ENCODE data around the gene ATF6B. TPM values are rescaled to one million over a fixed set of nuclear protein-coding genes. Genes with fewer than 3 reads are reported as not detected.

ATF6B gene
- polyA plus RNA-seq, 1 donor: 84.4 TPM

DNA sequence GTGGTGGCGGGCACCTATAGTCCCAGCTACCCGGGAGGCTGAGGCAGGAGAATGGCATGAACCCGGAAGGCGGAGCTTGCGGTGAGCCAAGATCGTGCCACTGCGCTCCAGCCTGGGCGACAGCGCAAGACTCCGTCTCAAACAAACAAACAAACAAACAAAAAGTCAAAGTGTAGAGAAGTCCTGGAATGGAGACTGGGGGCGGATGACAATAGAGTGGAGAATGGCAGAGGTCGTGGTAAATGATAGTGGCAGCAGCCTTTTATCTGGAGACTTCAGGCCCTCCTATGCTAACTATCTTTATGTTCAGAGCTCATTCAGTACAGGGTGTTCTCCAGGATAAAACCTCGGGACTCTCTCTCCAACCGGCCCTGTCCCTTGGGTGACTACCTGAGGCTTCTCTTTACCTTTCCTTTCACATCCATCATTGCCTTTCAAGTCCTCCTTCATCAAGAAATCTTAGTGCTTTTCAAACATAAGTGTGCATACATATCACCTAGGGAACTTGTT, 3.4 kb upstream of the ATF6B start:
- H3K4me1 ChIP-seq (ENCODE audit: control insufficient read depth, insufficient read depth, low read length): peaks cover 22% of the 10 kb centered on the region
- H3K4me3 ChIP-seq (ENCODE audit: low read length): no peak overlapping the region
- peaks cover 4% of the 10 kb centered on the region for H3K36me3 ChIP-seq (ENCODE audit: control insufficient read depth, insufficient read depth, low read length)
- H3K27ac ChIP-seq (ENCODE audit: low read length): no peak overlapping the region
- no peak for DNase-seq
- H3K27me3 ChIP-seq (ENCODE audit: control insufficient read depth, insufficient read depth, low read length): no peaks in the 10 kb centered on the region
- no CpG with 5 or more reads among the region's 14 CpGs for WGBS (ENCODE audit: insufficient coverage, low lambda C conversion rate)
- H3K9me3 ChIP-seq (ENCODE audit: control insufficient read depth, low read depth, low read length): no peaks in the 10 kb centered on the region

GRCh38 chr6:32129297-32130088, 1.4 kb upstream of the ATF6B start:
- peaks cover 24% of the 10 kb centered on the region for H3K4me1 ChIP-seq (ENCODE audit: control insufficient read depth, insufficient read depth, low read length)
- no peak for DNase-seq
- peak overlapping the region; percentile 70 for H3K4me3 ChIP-seq (ENCODE audit: low read length)
- H3K9me3 ChIP-seq (ENCODE audit: control insufficient read depth, low read depth, low read length): no peaks in the 10 kb centered on the region
- no peaks in the 10 kb centered on the region for H3K27me3 ChIP-seq (ENCODE audit: control insufficient read depth, insufficient read depth, low read length)
- H3K36me3 ChIP-seq (ENCODE audit: control insufficient read depth, insufficient read depth, low read length): peaks cover 17% of the 10 kb centered on the region
- no CpG with 5 or more reads among the region's 22 CpGs for WGBS (ENCODE audit: insufficient coverage, low lambda C conversion rate)
- peak overlapping the region; percentile 76 for H3K27ac ChIP-seq (ENCODE audit: low read length)

- no CpG with 5 or more reads among the region's 13 CpGs for WGBS (ENCODE audit: insufficient coverage, low lambda C conversion rate)
- no peaks in the 10 kb centered on the region for H3K27me3 ChIP-seq (ENCODE audit: control insufficient read depth, insufficient read depth, low read length)
- H3K4me1 ChIP-seq (ENCODE audit: control insufficient read depth, insufficient read depth, low read length): peaks cover 24% of the 10 kb centered on the region
- no peaks in the 10 kb centered on the region for H3K9me3 ChIP-seq (ENCODE audit: control insufficient read depth, low read depth, low read length)
- H3K27ac ChIP-seq (ENCODE audit: low read length): no peak overlapping the region
- no peak for DNase-seq
- peaks cover 24% of the 10 kb centered on the region for H3K36me3 ChIP-seq (ENCODE audit: control insufficient read depth, insufficient read depth, low read length)
- peak overlapping the region; percentile 70 for H3K4me3 ChIP-seq (ENCODE audit: low read length)
Measured at GRCh38 chr6:32128751-32129296, 778 bp upstream of the ATF6B start.

- H3K27ac ChIP-seq (ENCODE audit: low read length): peak overlapping the region; percentile 89
- H3K27me3 ChIP-seq (ENCODE audit: control insufficient read depth, insufficient read depth, low read length): no peaks in the 10 kb centered on the region
- H3K9me3 ChIP-seq (ENCODE audit: control insufficient read depth, low read depth, low read length): no peaks in the 10 kb centered on the region
- WGBS (ENCODE audit: insufficient coverage, low lambda C conversion rate): no CpG with 5 or more reads among the region's 9 CpGs
- no peak for DNase-seq
- H3K4me1 ChIP-seq (ENCODE audit: control insufficient read depth, insufficient read depth, low read length): peaks cover 24% of the 10 kb centered on the region
- H3K4me3 ChIP-seq (ENCODE audit: low read length): peak overlapping the region; percentile 97
- peaks cover 30% of the 10 kb centered on the region for H3K36me3 ChIP-seq (ENCODE audit: control insufficient read depth, insufficient read depth, low read length)
Measured at GRCh38 chr6:32127409-32127716, 683 bp downstream of the ATF6B start.

GRCh38 chr6:32126880-32127279, 1.2 kb downstream of the ATF6B start:
- Histone ChIP-seq H3K4me3 (ENCODE audit: low read length) (peak overlapping the region; percentile 97), H3K27me3 (ENCODE audit: control insufficient read depth, insufficient read depth, low read length) (no peaks in the 10 kb centered on the region), H3K27ac (ENCODE audit: low read length) (no peak overlapping the region), H3K4me1 (ENCODE audit: control insufficient read depth, insufficient read depth, low read length) (peaks cover 24% of the 10 kb centered on the region), H3K9me3 (ENCODE audit: control insufficient read depth, low read depth, low read length) (no peaks in the 10 kb centered on the region), H3K36me3 (ENCODE audit: control insufficient read depth, insufficient read depth, low read length) (peaks cover 34% of the 10 kb centered on the region)
- WGBS (ENCODE audit: insufficient coverage, low lambda C conversion rate): 20% methylated on average over 2 of the region's 8 CpGs
- no peak for DNase-seq

DNA sequence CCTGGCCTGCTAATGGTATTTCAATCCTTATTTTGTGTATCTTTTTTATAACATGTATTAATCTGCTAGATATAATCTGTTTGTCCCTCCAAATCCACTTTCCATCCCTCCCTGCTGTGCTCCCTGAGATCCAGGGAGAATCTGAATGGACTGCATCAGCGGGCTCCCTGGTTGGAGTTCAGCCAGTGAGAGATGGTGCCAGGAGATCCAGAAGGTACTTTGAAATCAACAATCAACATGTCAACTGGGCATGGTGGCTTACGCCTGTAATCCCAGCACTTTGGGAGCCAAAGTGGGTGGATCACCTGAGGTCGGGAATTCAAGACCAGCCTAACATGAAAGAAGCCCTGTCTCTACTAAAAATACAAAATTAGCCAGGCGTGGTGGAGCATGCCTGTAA, 4.4 kb downstream of the ATF6B start:
- Histone ChIP-seq H3K36me3 (ENCODE audit: control insufficient read depth, insufficient read depth, low read length) (peaks cover 56% of the 10 kb centered on the region), H3K27me3 (ENCODE audit: control insufficient read depth, insufficient read depth, low read length) (no peaks in the 10 kb centered on the region), H3K4me1 (ENCODE audit: control insufficient read depth, insufficient read depth, low read length) (peaks cover 24% of the 10 kb centered on the region), H3K27ac (ENCODE audit: low read length) (no peak overlapping the region), H3K4me3 (ENCODE audit: low read length) (no peak overlapping the region), H3K9me3 (ENCODE audit: control insufficient read depth, low read depth, low read length) (no peaks in the 10 kb centered on the region)
- no peak for DNase-seq
- no CpG with 5 or more reads among the region's 4 CpGs for WGBS (ENCODE audit: insufficient coverage, low lambda C conversion rate)

DNA sequence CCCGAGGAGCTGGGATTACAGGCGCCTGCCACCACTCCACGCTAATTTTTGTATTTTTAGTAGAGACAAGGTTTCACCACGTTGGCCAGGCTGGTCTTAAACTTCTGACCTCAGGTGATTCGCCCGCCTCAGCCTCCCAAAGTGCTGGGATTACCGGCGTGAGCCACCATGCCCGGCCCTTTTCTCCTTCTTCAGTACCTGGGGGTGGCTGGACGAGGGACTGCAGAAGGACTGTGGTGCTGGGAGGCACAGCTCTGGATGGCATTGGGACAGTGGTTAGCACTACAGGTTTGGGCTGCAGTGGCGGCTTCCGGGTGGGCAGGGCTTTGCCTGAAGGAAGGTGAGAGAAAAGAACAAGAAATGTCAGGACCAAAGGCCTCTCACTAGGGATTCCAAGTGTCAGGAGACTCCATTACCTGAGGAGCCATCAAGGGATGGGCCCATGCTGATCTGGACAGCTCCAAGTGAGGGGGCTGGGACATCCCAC, 7.4 kb downstream of the ATF6B start:
- Histone ChIP-seq H3K27me3 (ENCODE audit: control insufficient read depth, insufficient read depth, low read length) (no peaks in the 10 kb centered on the region), H3K4me1 (ENCODE audit: control insufficient read depth, insufficient read depth, low read length) (peaks cover 12% of the 10 kb centered on the region), H3K9me3 (ENCODE audit: control insufficient read depth, low read depth, low read length) (no peaks in the 10 kb centered on the region), H3K27ac (ENCODE audit: low read length) (no peak overlapping the region), H3K4me3 (ENCODE audit: low read length) (no peak overlapping the region), H3K36me3 (ENCODE audit: control insufficient read depth, insufficient read depth, low read length) (peaks cover 73% of the 10 kb centered on the region)
- DNase-seq: no peak
- WGBS (ENCODE audit: insufficient coverage, low lambda C conversion rate): no CpG with 5 or more reads among the region's 12 CpGs

DNA sequence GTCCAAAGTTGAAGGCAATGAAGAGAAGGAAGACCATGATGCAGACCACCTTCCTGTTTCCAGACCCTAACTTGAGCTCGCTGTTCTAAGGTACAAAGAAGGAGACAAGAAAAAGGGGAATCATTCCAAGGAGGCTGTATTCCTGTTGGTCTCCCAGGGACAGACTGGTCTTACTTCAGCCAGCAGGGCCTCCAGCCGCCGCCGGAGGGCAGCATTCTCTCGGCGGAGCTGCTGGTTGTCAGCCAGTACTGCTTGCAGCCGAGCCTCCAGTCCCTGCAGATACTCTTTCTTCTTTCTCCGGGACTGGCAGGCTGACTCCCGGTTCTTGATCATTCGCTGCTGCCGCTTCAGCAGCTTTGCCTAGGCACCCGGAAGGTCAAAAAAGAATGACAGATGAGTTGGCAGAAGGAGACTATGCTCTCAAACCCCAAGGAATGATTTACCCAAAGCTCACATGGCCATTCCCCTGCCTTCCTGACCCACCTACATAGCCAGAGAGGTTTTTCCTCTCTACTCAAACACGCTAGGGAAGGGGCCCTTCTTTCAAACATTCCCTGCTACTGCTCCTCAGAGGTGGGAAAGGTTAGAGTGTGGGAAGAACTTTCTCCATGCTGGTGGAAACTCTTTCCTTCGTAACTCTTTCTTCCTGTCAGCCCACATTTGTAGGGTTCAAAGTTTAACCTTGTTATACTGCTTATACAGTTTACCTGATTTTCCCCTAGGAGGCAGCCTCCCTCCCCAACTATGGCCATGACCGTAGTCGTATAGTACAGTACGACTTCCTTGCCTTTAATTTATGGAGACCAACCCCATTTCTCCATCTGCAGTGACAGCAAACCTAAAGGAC, 9.0 kb downstream of the ATF6B start:
- Histone ChIP-seq H3K27me3 (ENCODE audit: control insufficient read depth, insufficient read depth, low read length) (no peaks in the 10 kb centered on the region), H3K9me3 (ENCODE audit: control insufficient read depth, low read depth, low read length) (no peaks in the 10 kb centered on the region), H3K4me1 (ENCODE audit: control insufficient read depth, insufficient read depth, low read length) (peaks cover 15% of the 10 kb centered on the region), H3K36me3 (ENCODE audit: control insufficient read depth, insufficient read depth, low read length) (peaks cover 67% of the 10 kb centered on the region), H3K27ac (ENCODE audit: low read length) (peak overlapping the region; percentile 75), H3K4me3 (ENCODE audit: low read length) (peak overlapping the region; percentile 7)
- WGBS (ENCODE audit: insufficient coverage, low lambda C conversion rate): no CpG with 5 or more reads among the region's 17 CpGs
- DNase-seq: peak; percentile 84 to 87

DNA sequence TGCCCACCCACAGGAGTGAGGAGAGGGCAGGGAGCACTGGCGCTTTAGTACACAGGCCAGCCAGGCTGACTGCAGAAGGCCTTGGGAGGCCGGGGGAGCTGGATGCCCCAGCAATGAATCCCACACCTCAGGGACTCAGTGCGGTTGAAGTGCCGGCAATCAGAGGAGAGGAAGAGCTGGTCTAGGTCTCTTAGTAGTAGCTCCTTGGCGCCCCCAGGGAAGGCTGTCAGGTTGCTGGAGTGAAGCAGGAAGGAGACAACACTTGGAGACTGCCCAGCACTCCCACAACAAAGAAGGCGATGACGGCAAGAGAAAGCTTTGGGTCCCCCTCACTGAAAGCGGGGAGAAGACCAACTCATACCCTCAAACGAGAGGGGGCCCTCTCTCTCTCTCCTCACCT, 10.6 kb downstream of the ATF6B start:
- no peaks in the 10 kb centered on the region for H3K9me3 ChIP-seq (ENCODE audit: control insufficient read depth, low read depth, low read length)
- no CpG with 5 or more reads among the region's 9 CpGs for WGBS (ENCODE audit: insufficient coverage, low lambda C conversion rate)
- H3K27ac ChIP-seq (ENCODE audit: low read length): no peak overlapping the region
- no peak for DNase-seq
- H3K4me3 ChIP-seq (ENCODE audit: low read length): no peak overlapping the region
- H3K27me3 ChIP-seq (ENCODE audit: control insufficient read depth, insufficient read depth, low read length): no peaks in the 10 kb centered on the region
- H3K36me3 ChIP-seq (ENCODE audit: control insufficient read depth, insufficient read depth, low read length): peaks cover 59% of the 10 kb centered on the region
- peaks cover 22% of the 10 kb centered on the region for H3K4me1 ChIP-seq (ENCODE audit: control insufficient read depth, insufficient read depth, low read length)

DNA sequence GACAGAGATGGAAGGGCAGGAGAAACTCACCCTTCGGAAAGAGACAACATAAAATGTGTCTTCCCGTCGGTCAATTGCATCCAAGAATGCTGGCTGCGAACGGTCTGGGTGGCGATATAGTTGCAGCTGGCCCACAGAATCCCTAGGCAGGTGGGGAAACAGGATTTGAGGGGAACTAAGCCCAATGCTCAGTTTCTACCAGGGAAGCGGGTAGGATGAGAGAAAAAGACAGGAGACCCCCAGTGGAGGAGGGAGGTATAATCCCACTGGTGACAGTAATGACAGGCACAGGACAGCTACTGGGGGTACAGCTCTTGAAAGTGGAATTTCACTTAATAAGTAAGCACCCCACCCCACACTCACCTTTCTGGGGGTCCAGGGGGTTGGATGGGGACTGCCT, 11.4 kb downstream of the ATF6B start:
- no CpG with 5 or more reads among the region's 7 CpGs for WGBS (ENCODE audit: insufficient coverage, low lambda C conversion rate)
- Histone ChIP-seq H3K27ac (ENCODE audit: low read length) (no peak overlapping the region), H3K9me3 (ENCODE audit: control insufficient read depth, low read depth, low read length) (no peaks in the 10 kb centered on the region), H3K4me1 (ENCODE audit: control insufficient read depth, insufficient read depth, low read length) (peaks cover 22% of the 10 kb centered on the region), H3K4me3 (ENCODE audit: low read length) (no peak overlapping the region), H3K27me3 (ENCODE audit: control insufficient read depth, insufficient read depth, low read length) (no peaks in the 10 kb centered on the region), H3K36me3 (ENCODE audit: control insufficient read depth, insufficient read depth, low read length) (peaks cover 53% of the 10 kb centered on the region)
- no peak for DNase-seq

Data from large intestine (tissue), 3 donors.